Posterior vena cava (tissue), 2 donors: ENCODE measurements around the gene DLG5. TPM values are rescaled to one million over a fixed set of nuclear protein-coding genes. Genes with fewer than 3 reads are reported as not detected.

Experiments
- DNase-seq: peaks from one replicate; pipeline ENCODE4 v3.0.0-alpha.2; 2020; ENCODE audit warnings: low spot score
- intact Hi-C, 2 donors: fragments of 100-400 bp; cut with DNase I; formaldehyde crosslinking; loops; one replicate each; pipeline versions ENCODE4 v1.14.1 to v1.14.2; 2022 to 2023
- total RNA-seq, 2 donors: library from RNA; stranded (reverse); fragmentation: NEBNext Ultra II Directional; extraction: Animal tissue kit (Norgen Biotek cat#: 25700); gene quantifications; one replicate each; pipeline ENCODE4 v1.2.1, GENCODE V29; 2021
- donor health status: DM: yes; HTN: yes; CAD: no.
- donor health status: DM: yes; HTN: yes; CAD: no.

Gene DLG5
- total RNA-seq, 2 donors from 2014 or later = 34.4 to 39.9 TPM

GRCh38 chr10:77879710-77880109 is 46.8 kb downstream of the DLG5 start:
- intact Hi-C loops = loop anchor here in 1 of 2 donors (10.0 kb wide), 1 partner anchor 85 kb away; no protein-coding TSS in a partner anchor
- DNase-seq = no peak

- DNase-seq = no peak
- intact Hi-C loops = no loop called here
Observed at GRCh38 chr10:77879065-77879464, 47.5 kb downstream of the DLG5 start.

- intact Hi-C loops = no loop called here
- no peak for DNase-seq
Observed at GRCh38 chr10:77877441-77878344, 48.9 kb downstream of the DLG5 start.

- DNase-seq = no peak
- intact Hi-C loops = no loop called here
Observed at GRCh38 chr10:77875730-77876129, 50.8 kb downstream of the DLG5 start.

- no peak for DNase-seq
Observed at GRCh38 chr10:77874872-77875271, 51.7 kb downstream of the DLG5 start.

GRCh38 chr10:77873536-77874380 is 52.8 kb downstream of the DLG5 start:
- DNase-seq = no peak
- intact Hi-C loops = no loop called here

More at GRCh38 chr10:77874872-77875271, 51.7 kb downstream of the DLG5 start:
- intact Hi-C loops = no loop called here

- no peak for DNase-seq
- intact Hi-C loops = no loop called here
Observed at GRCh38 chr10:77872947-77873535, 53.5 kb downstream of the DLG5 start.

GRCh38 chr10:77872151-77872946 is 54.2 kb downstream of the DLG5 start:
- no peak for DNase-seq
- intact Hi-C loops = no loop called here

- intact Hi-C loops = no loop called here
Observed at GRCh38 chr10:77869626-77870420, 56.7 kb downstream of the DLG5 start.

GRCh38 chr10:77868523-77868922 is 58.0 kb downstream of the DLG5 start:
- DNase-seq = no peak
- intact Hi-C loops = no loop called here

More at GRCh38 chr10:77869626-77870420, 56.7 kb downstream of the DLG5 start:
- DNase-seq = no peak

GRCh38 chr10:77867124-77867719 is 59.3 kb downstream of the DLG5 start:
- no peak for DNase-seq
- intact Hi-C loops = no loop called here

- intact Hi-C loops = no loop called here
- no peak for DNase-seq
Observed at GRCh38 chr10:77866598-77866997, 60.0 kb downstream of the DLG5 start.

GRCh38 chr10:77865580-77866324 is 60.8 kb downstream of the DLG5 start:
- no peak for DNase-seq
- intact Hi-C loops = no loop called here

- no peak for DNase-seq
- intact Hi-C loops = no loop called here
Observed at GRCh38 chr10:77864151-77864851, 62.3 kb downstream of the DLG5 start.

GRCh38 chr10:77863446-77863845 is 63.1 kb downstream of the DLG5 start:
- no peak for DNase-seq
- intact Hi-C loops = no loop called here

- intact Hi-C loops = no loop called here
- no peak for DNase-seq
Observed at GRCh38 chr10:77862595-77862994, 64.0 kb downstream of the DLG5 start.

- no peak for DNase-seq
- intact Hi-C loops = no loop called here
Observed at GRCh38 chr10:77861366-77861765, 65.2 kb downstream of the DLG5 start.
